Right hindlimb (tissue), 1 donor: ENCODE results near the gene CCDC38.
"Not testable (repeated sequence)": the region's sequence is repeated elsewhere in the genome, so short reads cannot be mapped to it uniquely, and the experiment has no call there.

Source experiments
- DNase-seq: peaks from one replicate; pipeline ENCODE4 v3.0.0-alpha.2; 2018

The CCDC38 gene

GRCh38 chr12:95881331-95881955 lies 61.0 kb downstream of the CCDC38 start:
- no peak for DNase-seq

GRCh38 chr12:95880895-95881294 lies 61.5 kb downstream of the CCDC38 start:
- no peak for DNase-seq

GRCh38 chr12:95877622-95878021 lies 64.8 kb downstream of the CCDC38 start:
- DNase-seq = no peak

GRCh38 chr12:95874452-95874851 lies 68.0 kb downstream of the CCDC38 start:
- DNase-seq = no peak

GRCh38 chr12:95870897-95871296 lies 71.5 kb downstream of the CCDC38 start:
- no peak for DNase-seq

- no peak for DNase-seq
Measured at GRCh38 chr12:95863337-95863736, 79.1 kb downstream of the CCDC38 start.

- no peak for DNase-seq
Measured at GRCh38 chr12:95862038-95862437, 80.4 kb downstream of the CCDC38 start.

GRCh38 chr12:95859947-95860850 lies 82.2 kb downstream of the CCDC38 start:
- no peak for DNase-seq

- no peak for DNase-seq
Measured at GRCh38 chr12:95859344-95859816, 83.0 kb downstream of the CCDC38 start.

GRCh38 chr12:95858451-95859343 lies 83.7 kb downstream of the CCDC38 start, which contains the start of gene SNRPF:
SNRPF (plus strand) TSS chr12:95858952; CDS start chr12:95859074, 122 bp downstream.
- peak; percentile 97 for DNase-seq

- no peak for DNase-seq
Measured at GRCh38 chr12:95857799-95858198, 84.6 kb downstream of the CCDC38 start.

GRCh38 chr12:95857156-95857555 lies 85.3 kb downstream of the CCDC38 start:
- no peak for DNase-seq

GRCh38 chr12:95852133-95852532 lies 90.3 kb downstream of the CCDC38 start:
- DNase-seq = no peak

- no peak for DNase-seq
Measured at GRCh38 chr12:95851606-95852005, 90.8 kb downstream of the CCDC38 start.

- no peak for DNase-seq
Measured at GRCh38 chr12:95848575-95849388, 93.6 kb downstream of the CCDC38 start.

GRCh38 chr12:95842426-95842825 lies 100.0 kb downstream of the CCDC38 start:
- not testable (repeated sequence) for DNase-seq

GRCh38 chr12:95838125-95838524 lies 104.3 kb downstream of the CCDC38 start:
- DNase-seq = peak; percentile 33

GRCh38 chr12:95837240-95838038 lies 105.0 kb downstream of the CCDC38 start:
- no peak for DNase-seq

- no peak for DNase-seq
Measured at GRCh38 chr12:95836630-95837239, 105.7 kb downstream of the CCDC38 start.

GRCh38 chr12:95836185-95836609 lies 106.2 kb downstream of the CCDC38 start:
- DNase-seq = no peak

GRCh38 chr12:95834572-95834971 lies 107.8 kb downstream of the CCDC38 start:
- DNase-seq = no peak
